Stimulated activated CD8-positive, alpha-beta memory T cell treated with anti-CD3 and anti-CD28 coated beads, Interleukin-12 subunit alpha, Interleukin-12 subunit beta, amount 100 ng/mL, for 1 hour (primary cell): ENCODE measurements around the gene KCNS1.

Source experiments
- DNase-seq: peaks from one replicate; pipeline ENCODE4 v3.0.0-alpha.2; 2020; ENCODE audit warnings: low read depth

The KCNS1 gene

DNA sequence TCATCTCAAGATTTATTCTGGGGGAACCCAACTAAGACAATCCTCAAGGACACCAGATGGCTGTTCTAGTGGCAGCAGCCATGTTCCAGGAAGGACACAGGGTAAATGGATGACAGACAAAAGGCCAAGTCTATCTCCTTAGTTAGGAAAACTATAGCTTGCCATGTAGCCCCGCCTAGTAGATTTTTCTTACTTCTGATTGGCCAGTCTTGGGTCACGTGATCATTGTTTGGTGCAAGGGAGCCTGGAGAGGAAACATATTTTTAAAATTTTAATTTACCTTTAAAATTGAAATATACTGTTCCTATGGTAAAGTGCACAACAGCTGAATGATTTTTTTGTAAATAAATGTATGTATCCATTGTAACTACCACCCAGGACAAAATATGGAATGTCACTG, 4.4 kb upstream of the KCNS1 start:
- no peak for DNase-seq

DNA sequence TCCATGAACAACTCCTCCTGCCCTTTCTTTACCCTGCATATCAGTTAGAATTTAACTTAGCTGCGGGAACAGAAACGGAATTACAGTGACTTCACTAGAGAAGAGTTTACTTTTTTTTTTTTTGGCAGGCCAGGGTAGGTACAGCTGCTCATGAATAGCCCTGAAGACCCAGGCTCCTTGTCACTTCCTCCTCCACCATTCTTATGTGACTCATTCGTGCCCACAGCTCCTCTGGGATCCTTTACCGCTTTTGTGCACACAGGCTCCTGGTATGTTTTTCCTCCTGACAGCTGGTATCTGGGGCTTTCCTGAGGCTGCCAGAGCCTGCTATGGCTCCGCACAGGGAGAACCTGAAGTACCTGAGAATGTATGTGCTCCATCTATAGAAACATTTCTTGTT, 3.9 kb upstream of the KCNS1 start:
- DNase-seq: no peak

DNA sequence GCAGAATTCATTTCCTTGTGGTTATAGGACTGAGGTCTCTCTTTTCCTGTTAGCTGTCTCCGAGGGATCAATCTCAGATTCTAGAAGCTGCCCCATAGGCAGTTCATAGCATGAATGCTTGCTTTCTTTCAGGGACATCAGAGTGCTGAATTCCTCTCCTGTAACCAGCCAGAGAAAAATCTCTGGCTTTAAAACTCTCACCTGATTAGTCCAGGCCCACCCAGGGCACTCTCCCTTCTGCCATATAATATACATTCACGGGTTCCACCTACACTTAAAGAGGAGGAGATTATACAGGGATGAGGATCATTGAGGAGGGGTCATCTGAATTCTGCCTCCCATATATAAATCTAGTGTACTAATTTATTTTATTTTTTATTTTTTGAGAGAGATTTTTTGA, 2.1 kb upstream of the KCNS1 start:
- no peak for DNase-seq

DNA sequence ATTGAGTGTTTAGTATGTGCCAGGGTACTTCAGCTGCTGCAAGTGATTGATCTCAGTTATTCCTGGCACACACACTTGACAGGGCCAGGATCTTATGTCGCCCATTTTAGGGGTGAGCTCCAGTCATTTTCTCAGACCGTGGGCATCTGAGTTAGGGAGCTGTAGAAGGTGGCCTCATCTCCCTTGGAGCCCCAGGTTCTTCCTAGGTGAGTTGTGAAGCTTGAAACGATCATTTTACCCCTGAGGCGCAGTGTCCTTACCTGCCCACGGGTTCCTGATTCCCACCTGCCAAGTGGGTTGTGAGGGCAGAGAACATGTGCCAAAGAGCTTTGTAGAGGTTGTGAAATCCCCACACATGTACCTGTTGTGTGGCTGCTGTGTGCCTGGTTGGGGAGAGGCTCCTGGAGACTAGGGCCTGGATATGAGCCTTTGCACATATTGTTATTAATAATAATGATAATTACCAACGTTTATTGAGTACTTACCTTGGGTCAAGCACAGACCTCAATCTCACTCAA, 465 bp upstream of the KCNS1 start:
- DNase-seq: no peak

DNA sequence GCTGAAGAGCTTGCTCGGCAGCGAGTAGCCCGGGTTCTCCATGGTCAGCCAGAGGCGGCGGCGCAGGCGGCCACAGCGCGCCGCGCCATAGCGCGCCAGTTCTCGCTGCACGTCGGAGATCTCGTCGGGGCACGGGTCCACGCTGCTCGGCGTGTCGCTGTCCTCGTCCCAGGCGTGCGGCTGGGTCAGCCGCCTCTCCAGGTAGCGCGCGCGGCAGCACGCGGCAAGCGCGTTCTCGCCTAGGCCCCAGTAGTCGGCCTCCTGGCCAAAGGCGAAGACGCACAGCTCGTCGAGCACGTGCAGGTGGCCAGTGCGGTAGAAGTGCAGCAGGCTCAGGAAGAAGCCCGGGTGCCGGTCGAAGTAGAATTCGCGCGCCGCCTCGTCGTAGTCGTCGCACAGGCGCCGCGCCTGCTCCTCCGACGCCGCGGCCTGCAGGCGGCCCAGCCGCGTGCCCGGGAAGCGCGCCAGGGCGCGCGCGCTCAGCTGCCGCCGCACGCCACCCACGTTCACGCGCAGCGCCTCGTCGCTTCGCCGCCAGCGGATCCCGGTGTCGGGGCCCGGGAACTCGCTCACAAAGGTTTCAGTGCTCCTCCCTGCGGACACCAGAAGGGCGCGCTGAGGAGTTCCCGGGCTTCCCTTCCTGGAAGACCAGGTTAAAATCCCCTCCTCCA, 2.7 kb downstream of the KCNS1 start:
- no peak for DNase-seq

DNA sequence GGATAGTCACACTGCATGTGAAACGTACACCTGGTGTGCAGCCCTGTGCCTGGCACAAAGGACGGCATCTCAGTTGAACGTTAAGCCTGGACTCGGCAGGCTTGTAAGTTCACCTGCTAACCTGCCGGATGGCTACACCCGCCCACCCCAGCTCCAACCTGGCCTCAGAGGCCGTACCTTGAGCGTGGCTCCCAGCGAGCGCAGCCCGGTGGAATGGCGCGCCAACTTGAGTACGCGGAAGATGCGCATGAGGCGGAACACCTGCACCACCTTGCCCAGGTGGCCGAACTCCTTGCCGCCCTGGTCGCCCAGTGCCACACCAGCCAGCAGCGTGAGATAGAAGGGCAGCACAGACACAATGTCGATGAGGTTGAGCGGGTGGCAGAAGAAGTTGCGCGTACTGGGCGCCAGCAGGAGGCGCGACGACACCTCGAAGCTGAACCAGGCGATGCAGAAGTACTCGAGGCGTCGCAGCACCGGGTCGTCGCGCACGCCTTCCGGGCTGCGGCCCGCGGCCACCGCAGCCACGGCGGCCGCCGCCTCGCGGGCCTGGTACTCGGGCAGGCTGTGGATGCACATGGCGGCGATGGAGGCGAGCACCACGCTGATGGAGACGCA, 3.3 kb downstream of the KCNS1 start:
- no peak for DNase-seq

DNA sequence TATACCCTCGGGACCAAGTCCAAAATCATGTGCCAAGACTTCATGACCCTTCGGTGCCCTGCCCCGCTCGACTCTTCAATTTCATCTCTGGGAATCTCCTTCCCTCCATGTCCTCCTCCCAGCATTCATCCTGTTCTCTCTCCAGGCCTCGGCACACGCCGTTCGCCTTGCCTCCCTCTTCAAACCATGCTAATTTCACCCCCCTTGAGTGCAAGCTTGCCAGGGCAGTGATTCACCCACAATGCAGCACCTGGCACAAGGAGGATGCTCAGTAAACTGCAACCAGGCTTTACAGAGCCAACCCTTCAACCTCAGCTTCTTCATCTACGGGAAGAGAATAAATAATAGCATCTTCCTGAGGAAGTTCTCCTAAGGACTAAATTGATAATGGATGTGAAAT, 4.1 kb downstream of the KCNS1 start:
- DNase-seq: no peak

DNA sequence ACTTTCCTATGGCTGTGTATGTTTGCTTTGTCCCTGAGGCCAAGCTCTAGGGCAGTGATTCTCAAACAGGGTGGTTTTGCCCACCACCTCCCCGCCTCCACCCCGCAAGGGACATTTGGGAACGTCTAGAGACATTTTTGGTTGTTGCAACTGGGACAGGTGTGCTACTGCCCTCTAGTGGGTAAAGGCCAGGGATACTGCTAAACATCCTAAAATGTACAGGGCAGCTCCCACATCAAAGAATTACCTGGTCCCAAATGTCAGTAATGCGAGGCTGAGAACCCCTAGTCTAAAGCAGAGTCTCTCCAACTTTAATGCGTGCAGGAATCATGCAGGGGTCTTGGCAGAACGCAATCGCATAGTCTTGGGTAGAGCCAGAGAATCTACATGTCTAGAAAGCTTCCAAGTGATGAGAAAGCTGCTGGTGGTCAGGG, 5.1 kb downstream of the KCNS1 start:
- DNase-seq: peak; percentile 42

DNA sequence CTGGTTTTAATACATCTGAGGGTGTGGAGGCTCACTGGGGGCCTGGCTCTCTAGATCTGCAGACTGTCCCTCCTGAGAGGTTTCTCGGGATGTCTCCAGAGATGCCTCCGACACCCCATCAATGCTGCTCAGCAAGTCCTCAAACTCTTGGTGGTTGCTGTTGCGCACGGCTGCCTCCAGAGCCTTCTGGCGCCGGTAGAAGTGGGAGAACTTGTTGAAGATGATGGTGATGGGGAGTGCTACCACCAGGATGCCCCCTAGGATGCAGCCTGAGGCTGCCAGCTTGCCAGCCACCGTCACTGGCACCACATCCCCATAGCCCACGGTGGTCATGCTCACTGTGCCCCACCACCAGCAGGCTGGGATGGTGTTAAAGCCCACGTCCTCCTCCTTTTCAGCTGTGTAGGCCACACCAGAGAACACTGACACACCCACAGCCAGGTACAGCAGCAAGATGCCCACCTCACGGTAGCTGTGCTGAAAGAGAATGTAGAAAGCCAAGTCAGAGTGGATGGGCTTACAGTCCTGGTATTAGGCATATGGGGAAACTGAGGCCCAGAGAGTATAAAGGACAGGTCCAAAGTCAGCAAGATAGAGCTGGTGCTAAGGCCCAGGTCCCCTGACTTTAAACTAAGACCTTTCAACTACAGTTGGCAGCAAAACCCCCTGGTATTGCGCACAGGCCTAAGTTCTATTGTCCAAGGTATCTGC, 5.9 kb downstream of the KCNS1 start:
- DNase-seq: no peak

DNA sequence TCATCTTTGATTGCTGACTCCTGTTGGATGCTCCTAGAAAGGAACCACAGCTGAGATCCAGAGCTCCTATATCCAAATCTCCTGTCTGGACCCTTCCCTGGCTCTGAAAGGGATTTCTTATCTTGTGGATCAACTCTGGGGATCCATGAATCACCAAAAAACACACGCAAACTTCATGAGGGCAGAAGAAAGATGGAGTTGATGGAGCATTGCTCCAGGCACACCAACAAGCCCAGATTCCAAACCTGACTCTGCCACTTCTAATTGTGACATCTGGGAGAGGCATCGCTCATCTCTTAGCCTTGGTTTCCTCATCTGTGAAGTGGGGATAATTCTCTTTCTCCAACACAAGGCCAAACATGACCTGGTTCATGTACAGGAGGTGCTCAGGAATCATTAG, 6.7 kb downstream of the KCNS1 start:
- DNase-seq: no peak

DNA sequence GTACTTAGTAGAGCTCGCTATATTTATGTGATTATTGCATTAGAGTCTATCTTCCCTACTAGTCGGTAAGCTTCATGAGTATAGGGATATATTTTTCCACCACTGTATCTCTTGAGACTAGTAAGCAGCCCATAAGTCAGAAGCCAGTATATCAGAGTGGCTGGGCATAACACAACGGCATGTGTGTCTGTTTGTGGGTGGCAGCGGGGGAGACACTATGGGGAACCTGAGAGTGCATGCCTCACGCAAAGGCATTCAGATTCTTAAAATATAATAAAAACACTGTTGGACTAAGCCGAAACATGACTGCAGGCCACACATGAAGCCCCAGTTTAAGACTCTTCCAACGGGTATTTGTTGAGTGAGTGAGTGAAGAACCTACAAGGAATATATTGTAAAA, 8.0 kb downstream of the KCNS1 start:
- DNase-seq: no peak

DNA sequence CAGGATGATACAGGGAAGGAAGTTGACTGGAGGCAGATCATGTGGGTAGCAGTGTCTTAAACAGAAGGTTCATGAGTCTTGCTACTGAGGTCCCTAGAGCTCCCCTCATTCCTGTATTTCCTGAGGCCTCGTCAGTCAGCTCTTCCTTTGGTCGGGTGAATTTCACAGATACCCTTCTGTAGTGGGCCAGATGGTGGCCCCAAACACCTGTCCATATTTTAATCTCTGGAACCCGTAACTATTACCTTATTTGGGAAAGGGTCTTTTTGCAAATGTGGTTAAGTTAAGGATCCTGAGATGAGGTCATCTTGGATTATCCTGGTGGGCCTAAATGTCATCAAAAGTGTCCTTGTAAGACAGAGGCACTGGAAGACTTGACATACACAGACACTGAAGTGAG, 9.6 kb downstream of the KCNS1 start:
- no peak for DNase-seq

DNA sequence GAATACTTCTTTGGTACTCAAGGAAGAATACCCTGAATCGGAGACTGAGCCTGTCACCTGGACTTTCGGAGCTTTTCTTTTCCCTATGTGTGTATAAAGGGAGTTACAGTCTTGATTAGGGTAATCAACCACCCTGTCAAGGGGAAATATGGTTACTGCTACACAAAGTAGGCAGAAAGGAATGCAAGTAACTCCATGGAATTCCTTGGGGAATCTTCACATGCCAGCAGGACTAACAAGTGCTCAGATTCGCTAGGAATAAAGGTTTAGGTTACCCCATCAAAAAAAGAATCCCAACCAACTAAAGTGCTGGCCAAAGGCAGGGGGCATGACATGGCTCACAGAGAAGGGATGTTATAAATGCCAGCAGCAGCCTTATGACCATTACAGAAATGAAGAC, 10.4 kb downstream of the KCNS1 start:
- no peak for DNase-seq

DNA sequence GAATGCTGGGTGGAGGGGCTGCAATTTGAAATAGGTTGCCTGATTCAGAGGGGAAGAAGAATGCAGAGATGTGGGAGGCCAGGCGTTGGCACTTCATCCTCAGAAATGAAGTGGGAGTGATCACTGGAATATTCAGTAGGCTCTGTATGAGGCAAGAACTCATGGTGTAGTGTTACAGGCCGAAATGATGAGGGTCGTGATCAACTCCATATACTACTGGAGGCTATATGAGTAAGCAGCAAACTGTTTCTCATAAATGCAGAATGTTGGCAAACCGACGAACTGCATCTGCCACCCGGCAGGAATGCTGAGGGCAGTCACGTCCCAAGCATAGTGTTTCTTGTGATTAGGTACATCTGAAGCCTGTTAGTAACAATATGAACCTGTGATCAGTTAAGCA, 12.7 kb downstream of the KCNS1 start:
- DNase-seq: no peak

DNA sequence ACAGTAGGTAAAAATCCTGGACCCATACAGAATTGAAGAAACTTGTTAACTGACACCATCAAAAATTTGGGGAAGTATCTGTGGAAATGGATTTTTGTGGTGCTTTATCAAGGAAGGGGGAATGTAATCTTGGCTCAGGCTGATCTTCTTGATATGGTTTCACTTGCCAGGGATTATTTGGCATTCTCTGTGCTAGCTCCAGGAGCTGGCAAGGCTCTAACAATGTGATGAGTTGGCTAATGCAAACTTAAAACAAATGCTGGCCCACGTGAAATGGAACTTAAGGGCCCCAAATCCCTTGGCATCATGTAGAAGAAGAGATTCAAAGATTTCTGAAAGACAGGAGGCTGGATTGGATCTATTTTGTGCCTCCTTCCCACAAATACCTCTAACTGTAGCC, 13.1 kb downstream of the KCNS1 start:
- DNase-seq: no peak

DNA sequence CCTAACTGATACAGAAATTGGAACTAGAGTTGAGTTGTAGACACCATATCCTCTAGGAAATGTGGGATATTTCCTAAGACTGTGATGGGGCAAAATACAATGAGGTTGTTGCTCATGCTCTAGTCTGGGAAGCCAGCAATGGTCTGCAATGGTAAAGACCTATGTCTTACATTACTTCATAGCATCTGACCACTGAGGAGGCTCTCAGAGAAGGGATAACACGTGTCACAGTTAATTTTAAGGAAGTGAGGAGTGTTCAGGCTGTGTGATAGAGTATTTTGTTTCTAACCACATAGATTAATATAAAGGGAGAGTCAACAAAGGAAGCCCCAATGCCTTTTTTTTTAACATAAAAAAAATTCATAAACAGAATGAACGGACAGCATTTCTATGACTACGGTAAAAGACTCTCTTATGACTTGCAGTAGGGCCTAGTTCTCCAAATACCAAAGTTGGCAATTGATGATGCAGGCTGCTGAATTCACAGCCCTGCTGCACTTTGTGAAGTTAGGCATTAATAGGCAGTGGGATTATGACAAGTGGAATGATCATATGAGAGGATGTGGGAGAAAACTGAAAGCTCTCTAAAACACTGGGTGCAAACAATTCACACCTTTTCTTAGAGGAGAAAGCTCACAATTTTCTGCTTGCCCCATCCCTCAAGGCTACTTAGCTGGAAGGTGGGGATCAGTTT, 13.7 kb downstream of the KCNS1 start:
- DNase-seq: no peak

DNA sequence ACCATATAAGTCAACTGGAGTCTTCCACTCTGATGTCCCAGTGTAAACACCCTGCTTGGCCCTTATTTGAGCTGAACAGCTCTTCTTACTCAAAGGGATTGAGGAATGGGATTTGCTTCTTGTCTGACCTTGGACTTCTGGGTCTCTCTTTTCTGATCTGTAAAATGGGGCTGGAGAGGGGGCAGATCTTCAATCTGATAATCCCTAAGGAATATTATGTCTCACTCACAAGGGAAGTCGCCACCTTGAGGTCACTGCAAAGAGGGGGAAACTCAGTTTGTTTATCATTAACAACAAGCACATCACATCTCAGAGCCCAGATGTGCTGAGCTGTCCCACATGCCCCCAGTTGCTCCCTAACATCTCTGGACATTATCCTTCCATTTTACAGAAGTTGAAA, 15.1 kb downstream of the KCNS1 start:
- no peak for DNase-seq

DNA sequence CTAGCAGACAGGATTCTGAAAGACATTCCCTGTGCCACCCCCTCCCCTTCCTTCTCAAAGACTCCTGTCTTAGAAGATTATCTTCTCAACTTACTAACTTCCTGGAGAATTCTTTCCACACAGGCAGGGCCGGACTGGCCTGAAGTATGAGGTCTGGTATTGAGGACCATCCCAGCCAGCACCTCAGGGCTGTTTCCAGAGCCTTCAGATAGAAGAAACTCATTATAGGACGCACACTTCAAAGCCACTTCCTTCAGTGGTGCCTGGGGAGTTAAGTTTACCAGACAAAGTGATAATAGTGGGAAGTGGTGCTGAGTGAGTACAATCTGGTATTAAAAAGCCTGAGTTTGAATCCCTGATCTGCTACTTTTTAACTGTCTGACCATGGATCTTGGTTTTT, 15.6 kb downstream of the KCNS1 start:
- no peak for DNase-seq

DNA sequence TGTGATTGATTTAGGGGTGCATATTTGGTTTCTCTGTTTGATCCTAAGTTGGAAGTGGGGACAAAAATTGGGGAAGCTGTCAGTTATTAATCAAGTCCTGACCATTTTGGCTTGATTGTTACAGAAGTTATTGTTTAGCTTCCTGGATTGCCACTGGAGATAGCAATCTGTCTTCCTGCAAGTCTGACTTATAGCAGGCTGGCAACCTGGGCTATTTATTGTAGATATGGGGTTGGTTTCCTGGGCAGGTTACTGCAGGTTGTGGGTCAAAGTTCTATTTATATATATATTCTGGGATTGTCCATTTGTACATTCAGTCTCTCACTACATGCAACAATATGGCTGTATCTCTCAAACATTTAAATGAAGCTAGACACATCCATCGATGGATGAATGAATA, 17.8 kb downstream of the KCNS1 start:
- no peak for DNase-seq

DNA sequence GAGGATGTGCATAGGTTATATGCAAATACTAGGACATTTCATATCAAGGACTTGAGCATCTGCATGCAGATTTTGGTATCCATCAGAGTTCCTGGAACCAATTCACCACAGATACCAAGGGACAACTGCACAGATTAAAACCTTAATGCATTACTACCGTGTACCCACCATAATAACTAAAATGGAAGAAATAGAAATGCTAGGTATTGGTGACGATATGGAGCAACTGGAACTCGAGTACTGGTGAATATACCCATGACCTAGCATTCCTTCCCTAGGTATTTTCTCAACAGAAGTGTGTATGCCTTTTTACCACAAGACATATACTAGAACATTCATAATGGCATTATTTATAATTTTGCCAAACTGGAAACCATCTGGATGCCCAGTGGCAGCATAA, 18.5 kb downstream of the KCNS1 start:
- no peak for DNase-seq

DNA sequence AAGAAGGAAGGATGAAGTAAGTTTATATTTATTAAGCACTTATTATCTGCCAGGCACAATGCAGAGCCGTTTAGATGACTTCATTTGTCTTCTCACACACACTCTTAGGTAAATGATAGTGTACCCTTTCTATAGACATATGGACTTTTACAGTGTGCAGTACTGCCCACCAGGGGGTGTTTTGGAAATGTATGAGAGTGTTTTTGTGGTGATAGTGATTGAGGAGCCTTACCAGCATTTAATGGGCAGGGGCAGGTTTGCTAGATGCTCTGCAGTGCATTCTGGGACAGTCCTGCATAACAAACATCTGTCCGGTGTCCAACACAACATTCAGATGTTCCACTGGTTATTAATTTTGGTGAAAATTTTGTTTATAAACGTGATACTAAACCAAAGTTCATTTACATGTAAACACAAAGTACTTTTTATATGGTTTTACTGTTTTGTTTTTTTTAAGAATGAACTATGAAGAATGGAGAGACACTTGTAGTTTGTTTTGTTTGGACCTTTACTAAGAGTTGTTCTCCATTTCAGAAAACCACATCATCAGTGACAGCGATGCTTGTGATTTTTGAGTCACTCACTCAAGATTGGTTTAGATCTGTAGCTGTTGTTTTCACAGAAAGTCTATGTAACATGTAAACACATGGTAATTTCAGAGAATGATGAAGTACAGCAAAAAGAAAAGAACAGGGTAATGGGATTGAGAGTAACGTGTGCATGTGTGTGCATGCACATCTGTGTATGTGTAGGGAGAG, 19.9 kb downstream of the KCNS1 start:
- no peak for DNase-seq

DNA sequence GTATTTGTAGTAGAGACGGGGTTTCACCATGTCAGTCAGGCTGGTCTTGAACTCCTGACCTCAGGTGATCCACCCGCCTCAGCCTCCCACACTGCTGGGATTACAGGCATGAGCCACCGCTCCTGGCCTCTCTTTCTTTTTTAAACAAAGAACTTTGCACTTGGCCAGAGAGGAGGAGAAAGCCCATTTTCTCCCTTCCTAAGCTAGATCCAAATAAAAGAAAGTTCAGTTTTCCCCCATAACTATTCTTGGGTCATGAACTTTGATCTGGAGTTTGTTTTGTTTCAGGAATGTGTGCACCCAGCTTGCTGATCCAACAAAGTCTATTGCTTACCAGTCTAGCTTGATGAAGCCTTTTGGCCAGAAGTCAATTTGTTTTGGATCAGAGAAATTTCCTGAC, 23.4 kb downstream of the KCNS1 start:
- no peak for DNase-seq
